GM08714 (cell line): ENCODE data around the gene KIF3C.
"Not testable (repeated sequence)": the region's sequence is repeated elsewhere in the genome, so short reads cannot be mapped to it uniquely, and the experiment has no call there.

Experiments
- H3K4me3 ChIP-seq: fragments of 200-500 bp; sonication (Bioruptor generic); 2 replicates; pipeline ENCODE4 v1.5.1; 2014; ENCODE audit warnings: mild to moderate bottlenecking, low read length, inconsistent platforms
- ZNF274 ChIP-seq: IDR thresholded peaks from 2 replicates; pipeline ENCODE4 v1.6.1; 2012; ENCODE audit warnings: mild to moderate bottlenecking, low read depth, low read length

The KIF3C gene

GRCh38 chr2:25982273-25982967 is at the start of gene KIF3C:
TSS of gene KIF3C (minus strand) at chr2:25982497. CDS start at chr2:25981917, 580 bp downstream.
- TF ChIP-seq ZNF274 = no peak
- H3K4me3 ChIP-seq = peak within 1 kb of the TSS; percentile 68

GRCh38 chr2:26028083-26028482 is 45.8 kb upstream of the KIF3C start:
- H3K4me3 ChIP-seq = not testable (repeated sequence)

- H3K4me3 ChIP-seq = no peak overlapping the region
- no peak for TF ChIP-seq ZNF274
These were observed 43.2 kb upstream of the KIF3C start for GRCh38 chr2:26025509-26025908.

- no peak for TF ChIP-seq ZNF274
These were observed 42.0 kb upstream of the KIF3C start for GRCh38 chr2:26024260-26024659.

GRCh38 chr2:26020231-26020640 is 37.9 kb upstream of the KIF3C start:
- no peak for TF ChIP-seq ZNF274
- H3K4me3 ChIP-seq = no peak overlapping the region

More at GRCh38 chr2:26024260-26024659, 42.0 kb upstream of the KIF3C start:
- no peak overlapping the region for H3K4me3 ChIP-seq

GRCh38 chr2:26018184-26019055 is 36.1 kb upstream of the KIF3C start:
- TF ChIP-seq ZNF274 = no peak

GRCh38 chr2:26017464-26018183 is 35.3 kb upstream of the KIF3C start:
- H3K4me3 ChIP-seq = no peak overlapping the region
- no peak for TF ChIP-seq ZNF274

More at GRCh38 chr2:26018184-26019055, 36.1 kb upstream of the KIF3C start:
- no peak overlapping the region for H3K4me3 ChIP-seq

- not testable (repeated sequence) for H3K4me3 ChIP-seq
These were observed 34.4 kb upstream of the KIF3C start for GRCh38 chr2:26016706-26017045.

GRCh38 chr2:26016012-26016705 is 33.9 kb upstream of the KIF3C start:
- no peak for TF ChIP-seq ZNF274

GRCh38 chr2:26013668-26014067 is 31.4 kb upstream of the KIF3C start:
- TF ChIP-seq ZNF274 = no peak
- H3K4me3 ChIP-seq = no peak overlapping the region

More at GRCh38 chr2:26016012-26016705, 33.9 kb upstream of the KIF3C start:
- no peak overlapping the region for H3K4me3 ChIP-seq

- no peak for TF ChIP-seq ZNF274
- no peak overlapping the region for H3K4me3 ChIP-seq
These were observed 29.9 kb upstream of the KIF3C start for GRCh38 chr2:26011990-26012856.

- TF ChIP-seq ZNF274 = no peak
- H3K4me3 ChIP-seq = no peak overlapping the region
These were observed 29.3 kb upstream of the KIF3C start for GRCh38 chr2:26011609-26011989.

- no peak overlapping the region for H3K4me3 ChIP-seq
- no peak for TF ChIP-seq ZNF274
These were observed 28.6 kb upstream of the KIF3C start for GRCh38 chr2:26010943-26011342.
